Nephron (organoid): ENCODE results near the gene PCED1B.

Source experiments
- H3K27ac Mint-ChIP-seq, 3 experiments: 2 replicates each; pipeline ENCODE4 v1.8.0; 2020; ENCODE audit warnings: mixed read lengths in 3 of 3, mild to moderate bottlenecking in 2 of 3, moderate library complexity in 1 of 3
- H3K27me3 Mint-ChIP-seq: 2 replicates; pipeline ENCODE4 v1.8.0; 2021; ENCODE audit warnings: low read depth, mild to moderate bottlenecking, moderate library complexity, mixed read lengths
- H3K36me3 Mint-ChIP-seq: 2 replicates; pipeline ENCODE4 v1.8.0; 2020; ENCODE audit warnings: low read depth, mixed read lengths
- H3K4me1 Mint-ChIP-seq: 2 replicates; pipeline ENCODE4 v1.8.0; 2020; ENCODE audit warnings: mixed read lengths
- H3K4me3 Mint-ChIP-seq, 3 experiments: 2 replicates each; pipeline ENCODE4 v1.8.0; 2020; ENCODE audit warnings: mild to moderate bottlenecking in 3 of 3, mixed read lengths in 3 of 3, moderate library complexity in 2 of 3
- H3K9me3 Mint-ChIP-seq: 2 replicates; pipeline ENCODE4 v1.8.0; 2020; ENCODE audit warnings: mixed read lengths
- CTCF ChIP-seq, 3 experiments: fragments of 200-600 bp; sonication (generic); IDR thresholded peaks; one replicate each; pipeline ENCODE4 v1.5.0; 2021; ENCODE audit warnings: antibody characterized with exemption in 3 of 3; ENCODE audit not compliant: unreplicated experiment in 3 of 3

PCED1B gene

GRCh38 chr12:47188576-47189441 lies 109.4 kb downstream of the PCED1B start:
- no peak overlapping the region for H3K4me3 Mint-ChIP-seq
- H3K4me1 Mint-ChIP-seq = peaks cover 14% of the 10 kb centered on the region
- no peak overlapping the region for H3K27ac Mint-ChIP-seq
- no peak for TF ChIP-seq CTCF (IDR thresholded peaks at IDR 0.05; ENCODE audit: unreplicated experiment in 3 of 3)
- H3K9me3 Mint-ChIP-seq = no peaks in the 10 kb centered on the region
- H3K27me3 Mint-ChIP-seq = no peaks in the 10 kb centered on the region
- no peaks in the 10 kb centered on the region for H3K36me3 Mint-ChIP-seq

- Mint-ChIP-seq H3K27me3 (no peaks in the 10 kb centered on the region), H3K9me3 (no peaks in the 10 kb centered on the region), H3K4me1 (peaks cover 17% of the 10 kb centered on the region), H3K36me3 (no peaks in the 10 kb centered on the region), H3K27ac (no peak overlapping the region), H3K4me3 (no peak overlapping the region)
- TF ChIP-seq CTCF (IDR thresholded peaks at IDR 0.05; ENCODE audit: unreplicated experiment in 3 of 3) = no peak
Measured at GRCh38 chr12:47189728-47190127, 110.3 kb downstream of the PCED1B start.

GRCh38 chr12:47190271-47190750 lies 110.9 kb downstream of the PCED1B start:
- no peak for TF ChIP-seq CTCF (IDR thresholded peaks at IDR 0.05; ENCODE audit: unreplicated experiment in 3 of 3)
- no peak overlapping the region for H3K27ac Mint-ChIP-seq

GRCh38 chr12:47190905-47191304 lies 111.5 kb downstream of the PCED1B start:
- TF ChIP-seq CTCF (IDR thresholded peaks at IDR 0.05; ENCODE audit: unreplicated experiment in 3 of 3) = no peak
- no peak overlapping the region for H3K27ac Mint-ChIP-seq
- H3K27me3 Mint-ChIP-seq = no peaks in the 10 kb centered on the region
- H3K4me3 Mint-ChIP-seq = no peak overlapping the region
- H3K36me3 Mint-ChIP-seq = no peaks in the 10 kb centered on the region
- no peaks in the 10 kb centered on the region for H3K9me3 Mint-ChIP-seq
- H3K4me1 Mint-ChIP-seq = peaks cover 17% of the 10 kb centered on the region

More at GRCh38 chr12:47190271-47190750, 110.9 kb downstream of the PCED1B start:
- Mint-ChIP-seq H3K4me1 (peaks cover 17% of the 10 kb centered on the region), H3K27me3 (no peaks in the 10 kb centered on the region), H3K4me3 (no peak overlapping the region), H3K9me3 (no peaks in the 10 kb centered on the region), H3K36me3 (no peaks in the 10 kb centered on the region)

GRCh38 chr12:47192051-47192450 lies 112.6 kb downstream of the PCED1B start:
- H3K36me3 Mint-ChIP-seq = no peaks in the 10 kb centered on the region
- no peak for TF ChIP-seq CTCF (IDR thresholded peaks at IDR 0.05; ENCODE audit: unreplicated experiment in 3 of 3)
- H3K9me3 Mint-ChIP-seq = no peaks in the 10 kb centered on the region
- peaks cover 17% of the 10 kb centered on the region for H3K4me1 Mint-ChIP-seq
- no peak overlapping the region for H3K4me3 Mint-ChIP-seq
- no peak overlapping the region for H3K27ac Mint-ChIP-seq
- H3K27me3 Mint-ChIP-seq = no peaks in the 10 kb centered on the region

GRCh38 chr12:47193066-47193465 lies 113.6 kb downstream of the PCED1B start:
- Mint-ChIP-seq H3K4me1 (peaks cover 17% of the 10 kb centered on the region), H3K27me3 (no peaks in the 10 kb centered on the region), H3K9me3 (no peaks in the 10 kb centered on the region), H3K4me3 (no peak overlapping the region), H3K36me3 (no peaks in the 10 kb centered on the region), H3K27ac (peak overlapping the region; percentile 13 to 73 (median 20))
- no peak for TF ChIP-seq CTCF (IDR thresholded peaks at IDR 0.05; ENCODE audit: unreplicated experiment in 3 of 3)
